RWPE1 (cell line): ENCODE data around the gene ZKSCAN8.

Experiments used
- CTCF ChIA-PET: fragments of 350-600 bp; sonication (Branson Sonifier 250); formaldehyde crosslinking; extraction: SDS; loops from one replicate; lab custom pipeline; 2021; lab: Yijun Ruan, JAX
- POLR2A ChIA-PET: fragments of 400-600 bp; formaldehyde crosslinking; extraction: SDS; loops from one replicate; lab custom pipeline; 2020; ENCODE audit warnings: antibody characterized with exemption; ENCODE audit not compliant: low non-redundant PET; lab: Yijun Ruan, JAX
- DNase-seq: peaks from one replicate; pipeline ENCODE4 v3.0.0; 2012; ENCODE audit warnings: low spot score
- H3K27ac ChIP-seq: fragments of 450-650 bp; 2 replicates; pipeline ENCODE4 v1.5.1; 2017
- TF ChIP-seq, protein P1 (sequence below): fragments of 450-650 bp; conservative IDR thresholded peaks from 2 replicates; pipeline ENCODE4 v1.5.1; 2017; ENCODE audit warnings: low read depth, mild to moderate bottlenecking

Gene ZKSCAN8

DNA sequence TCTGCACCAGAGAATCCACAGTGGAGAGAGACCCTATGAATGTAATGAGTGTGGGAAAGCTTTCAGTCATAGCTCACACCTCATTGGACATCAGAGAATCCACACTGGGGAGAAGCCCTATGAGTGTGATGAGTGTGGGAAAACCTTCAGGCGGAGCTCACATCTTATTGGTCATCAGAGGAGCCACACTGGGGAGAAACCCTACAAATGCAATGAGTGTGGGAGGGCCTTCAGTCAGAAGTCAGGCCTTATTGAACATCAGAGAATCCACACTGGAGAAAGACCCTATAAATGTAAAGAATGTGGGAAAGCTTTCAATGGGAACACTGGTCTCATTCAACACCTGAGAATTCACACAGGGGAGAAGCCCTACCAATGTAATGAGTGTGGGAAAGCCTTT, 11.9 kb downstream of the ZKSCAN8 start:
- H3K27ac ChIP-seq: no peak overlapping the region
- ChIA-PET POLR2A (no interaction called here), CTCF (no interaction called here)
- TF ChIP-seq, protein P1, sequence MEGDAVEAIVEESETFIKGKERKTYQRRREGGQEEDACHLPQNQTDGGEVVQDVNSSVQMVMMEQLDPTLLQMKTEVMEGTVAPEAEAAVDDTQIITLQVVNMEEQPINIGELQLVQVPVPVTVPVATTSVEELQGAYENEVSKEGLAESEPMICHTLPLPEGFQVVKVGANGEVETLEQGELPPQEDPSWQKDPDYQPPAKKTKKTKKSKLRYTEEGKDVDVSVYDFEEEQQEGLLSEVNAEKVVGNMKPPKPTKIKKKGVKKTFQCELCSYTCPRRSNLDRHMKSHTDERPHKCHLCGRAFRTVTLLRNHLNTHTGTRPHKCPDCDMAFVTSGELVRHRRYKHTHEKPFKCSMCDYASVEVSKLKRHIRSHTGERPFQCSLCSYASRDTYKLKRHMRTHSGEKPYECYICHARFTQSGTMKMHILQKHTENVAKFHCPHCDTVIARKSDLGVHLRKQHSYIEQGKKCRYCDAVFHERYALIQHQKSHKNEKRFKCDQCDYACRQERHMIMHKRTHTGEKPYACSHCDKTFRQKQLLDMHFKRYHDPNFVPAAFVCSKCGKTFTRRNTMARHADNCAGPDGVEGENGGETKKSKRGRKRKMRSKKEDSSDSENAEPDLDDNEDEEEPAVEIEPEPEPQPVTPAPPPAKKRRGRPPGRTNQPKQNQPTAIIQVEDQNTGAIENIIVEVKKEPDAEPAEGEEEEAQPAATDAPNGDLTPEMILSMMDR: no peak
- DNase-seq: no peak

DNA sequence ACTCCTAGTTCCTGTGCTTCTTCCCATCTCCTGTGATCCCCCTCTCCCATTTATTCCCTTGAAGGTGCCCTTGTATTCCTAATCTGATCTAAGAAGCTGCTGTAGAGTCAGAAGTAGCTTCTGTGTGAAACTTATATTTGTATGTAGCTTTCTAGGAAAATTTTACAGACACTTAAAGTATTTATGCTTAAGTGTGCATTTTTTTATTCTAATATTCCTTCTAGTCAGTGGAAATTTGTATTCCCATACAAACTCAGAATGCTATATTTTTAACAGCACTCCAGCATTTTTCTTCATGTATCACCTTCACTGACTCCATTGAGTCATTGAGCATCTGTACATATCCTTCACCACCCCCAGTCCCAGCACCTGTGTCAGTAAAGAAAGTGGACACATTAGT, 12.7 kb downstream of the ZKSCAN8 start:
- H3K27ac ChIP-seq: no peak overlapping the region
- ChIA-PET POLR2A (no interaction called here), CTCF (no interaction called here)
- TF ChIP-seq, protein P1: no peak
- DNase-seq: no peak

DNA sequence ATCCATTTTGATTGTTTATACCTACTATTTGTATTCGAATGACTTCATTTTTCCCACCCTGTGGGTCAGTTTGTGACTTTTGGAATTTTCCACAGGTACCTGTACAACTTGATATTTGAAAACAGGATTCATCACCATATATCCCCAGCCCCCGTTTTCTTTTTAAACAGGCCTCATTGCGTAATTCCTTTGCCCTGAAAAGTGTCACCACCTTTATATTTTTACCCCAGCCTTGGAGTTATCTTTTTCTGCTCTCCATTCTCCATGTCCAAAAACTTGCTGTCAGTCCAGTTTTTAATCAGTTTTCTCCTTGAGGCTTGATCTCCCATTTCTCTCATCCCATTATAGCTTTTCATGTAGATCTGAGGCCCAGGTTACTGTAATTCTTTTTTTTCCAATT, 16.6 kb downstream of the ZKSCAN8 start:
- ChIA-PET CTCF (no interaction called here), POLR2A (no interaction called here)
- TF ChIP-seq, protein P1: no peak

DNA sequence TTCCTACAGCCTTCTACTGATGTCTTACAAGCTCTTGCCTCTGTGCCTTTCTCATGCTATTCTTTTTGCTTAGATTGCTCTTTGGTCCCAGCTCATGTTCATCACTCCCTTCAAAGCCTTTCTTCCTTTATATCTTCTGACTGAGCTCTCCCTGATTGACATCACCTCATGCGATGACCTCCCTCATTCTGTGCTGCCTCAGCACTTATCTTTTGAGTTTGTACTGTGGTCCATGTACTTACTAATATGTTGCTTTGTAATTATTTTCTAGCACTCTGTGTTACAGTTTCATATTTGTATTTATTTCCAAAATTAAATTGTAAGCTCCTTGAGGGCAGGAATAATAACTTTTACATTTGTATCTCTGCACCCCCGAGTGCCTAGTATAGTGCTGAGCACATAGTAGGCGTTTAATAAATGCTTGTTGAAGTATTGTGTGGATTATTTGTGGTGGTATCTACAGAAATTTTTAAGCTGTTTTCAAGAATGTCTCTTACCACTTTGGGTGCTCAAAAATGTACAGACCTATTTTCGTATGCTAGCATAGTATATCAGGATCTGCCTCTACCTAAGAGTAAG, 17.4 kb downstream of the ZKSCAN8 start:
- H3K27ac ChIP-seq: no peak overlapping the region
- DNase-seq: no peak
- ChIA-PET CTCF (no interaction called here), POLR2A (no interaction called here)
- TF ChIP-seq, protein P1: no peak

More for the DNA sequence above, 16.6 kb downstream of the ZKSCAN8 start:
- H3K27ac ChIP-seq: no peak overlapping the region
- no peak for DNase-seq

DNA sequence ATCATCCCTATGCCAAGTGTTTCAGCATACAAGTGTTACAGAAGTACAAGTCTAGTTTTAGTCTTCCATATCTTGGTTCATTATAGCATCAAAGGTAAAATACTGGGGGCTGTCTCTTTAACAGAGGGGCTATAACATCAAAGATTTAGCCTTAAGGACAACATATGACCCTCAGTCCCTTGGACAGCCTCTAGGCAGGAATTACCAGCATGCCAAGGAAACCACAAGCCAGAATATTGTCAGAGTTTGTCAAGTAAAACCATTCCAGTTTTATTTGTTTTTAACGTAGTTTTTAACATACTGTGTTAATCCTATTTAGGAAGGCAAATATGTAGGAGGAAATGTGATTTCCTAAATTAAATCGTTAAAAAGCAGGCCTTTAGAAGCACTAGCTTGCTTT, 18.6 kb downstream of the ZKSCAN8 start:
- no peak for DNase-seq
- ChIA-PET CTCF (no interaction called here), POLR2A (no interaction called here)
- H3K27ac ChIP-seq: no peak overlapping the region
- TF ChIP-seq, protein P1: no peak

DNA sequence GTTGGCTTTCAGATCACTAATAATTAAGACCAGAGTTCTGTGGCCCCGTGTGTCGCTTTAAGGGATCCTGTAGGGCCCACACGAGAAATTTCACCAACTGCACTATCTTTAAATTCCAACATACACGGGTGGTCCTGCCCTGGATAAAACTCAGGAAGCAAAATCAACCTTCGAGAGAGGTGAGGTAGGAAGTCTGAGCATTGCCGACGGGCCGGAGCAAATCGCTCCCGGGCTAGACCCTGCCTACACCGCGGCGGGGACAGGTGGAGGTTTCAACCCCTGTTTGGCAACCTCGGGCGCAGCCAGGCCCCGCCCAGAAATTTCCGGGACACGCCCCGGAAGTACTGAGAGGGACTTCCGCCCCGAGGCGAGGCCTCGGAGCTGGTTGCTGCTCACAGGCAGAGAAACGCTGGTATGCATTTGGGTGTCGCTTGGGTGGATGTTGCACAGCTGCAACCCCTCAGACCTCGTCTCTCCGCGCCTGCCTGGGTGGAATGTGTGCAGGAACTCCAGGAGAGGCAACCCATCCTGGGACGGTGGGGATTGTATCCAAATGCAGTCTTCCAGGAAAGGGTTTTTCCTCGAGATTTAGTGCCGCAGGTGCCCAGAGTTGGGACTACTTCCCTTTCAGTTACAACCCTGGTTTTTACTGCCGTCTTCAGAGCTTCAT, 19.9 kb downstream of the ZKSCAN8 start:
- POLR2A ChIA-PET: no interaction called here
- H3K27ac ChIP-seq: peak overlapping the region; percentile 34; the same call in 1 of the 2 replicates
- CTCF ChIA-PET: no interaction called here
- DNase-seq: peak; percentile 65
- TF ChIP-seq, protein P1: no peak
